Measurements from ENCODE around the gene ERCC6L2. TPM values are rescaled to one million over a fixed set of nuclear protein-coding genes. Genes with fewer than 3 reads are reported as not detected.

Gene ERCC6L2
- total RNA-seq, 3 donors from 2014 or later (not counting 1 experiment from before 2014, with no cell fraction given) = 37.1 to 45.8 (median 38.6) TPM

- Histone ChIP-seq H3K4me3 (ENCODE audit: low read length) (no peak overlapping the region), H3K27me3 (ENCODE audit: control insufficient read depth, insufficient read depth, low read length) (no peaks in the 10 kb centered on the region), H3K9me3 (ENCODE audit: control insufficient read depth, insufficient read depth, low read length) (no peaks in the 10 kb centered on the region), H3K4me1 (ENCODE audit: control insufficient read depth, insufficient read depth, low read length) (peaks cover 3% of the 10 kb centered on the region), H3K36me3 (ENCODE audit: control insufficient read depth, insufficient read depth, low read length) (no peaks in the 10 kb centered on the region), H3K27ac (ENCODE audit: low read length) (no peak overlapping the region)
- DNase-seq (no peak), ATAC-seq (no peak)
- H3K27ac Mint-ChIP-seq = no peak overlapping the region
- TF ChIP-seq CTCF (IDR thresholded peaks at IDR 0.05) = no peak
- no peaks in the 10 kb centered on the region for H3K27me3 Mint-ChIP-seq (ENCODE audit: low read depth in 2 of 2)
- no peak overlapping the region for H3K4me3 Mint-ChIP-seq
- H3K4me1 Mint-ChIP-seq = peaks cover 16 to 18% of the 10 kb centered on the region in 2 donors
- intact Hi-C loops (cut with micrococcal nuclease) = no loop called here
- 100% methylated on average over 1 of the region's 2 CpGs for WGBS (ENCODE audit: insufficient coverage)
- no peaks in the 10 kb centered on the region for H3K9me3 Mint-ChIP-seq
- H3K36me3 Mint-ChIP-seq = no peaks in the 10 kb centered on the region
These were observed 40.1 kb upstream of the ERCC6L2 start for GRCh38 chr9:95835393-95835792.

GRCh38 chr9:95836072-95836471 lies 39.4 kb upstream of the ERCC6L2 start:
- no peak overlapping the region for H3K4me3 Mint-ChIP-seq
- Histone ChIP-seq H3K27ac (ENCODE audit: low read length) (no peak overlapping the region), H3K4me1 (ENCODE audit: control insufficient read depth, insufficient read depth, low read length) (peaks cover 3% of the 10 kb centered on the region), H3K27me3 (ENCODE audit: control insufficient read depth, insufficient read depth, low read length) (no peaks in the 10 kb centered on the region), H3K4me3 (ENCODE audit: low read length) (no peak overlapping the region), H3K9me3 (ENCODE audit: control insufficient read depth, insufficient read depth, low read length) (no peaks in the 10 kb centered on the region), H3K36me3 (ENCODE audit: control insufficient read depth, insufficient read depth, low read length) (no peaks in the 10 kb centered on the region)
- no peak for TF ChIP-seq CTCF (IDR thresholded peaks at IDR 0.05)
- H3K27ac Mint-ChIP-seq = no peak overlapping the region
- ATAC-seq (no peak), DNase-seq (no peak)
- WGBS (ENCODE audit: insufficient coverage) = 100% methylated on average over 1 of the region's 1 CpG
- H3K27me3 Mint-ChIP-seq (ENCODE audit: low read depth in 2 of 2) = no peaks in the 10 kb centered on the region
- no peaks in the 10 kb centered on the region for H3K36me3 Mint-ChIP-seq
- intact Hi-C loops (cut with micrococcal nuclease) = no loop called here
- peaks cover 16 to 18% of the 10 kb centered on the region in 2 donors for H3K4me1 Mint-ChIP-seq
- no peaks in the 10 kb centered on the region for H3K9me3 Mint-ChIP-seq

- 92% methylated on average over 2 of the region's 3 CpGs for WGBS (ENCODE audit: insufficient coverage)
These were observed 36.5 kb upstream of the ERCC6L2 start for GRCh38 chr9:95839012-95839411.

More at GRCh38 chr9:95839012-95839411, 36.5 kb upstream of the ERCC6L2 start:
- DNase-seq (no peak), ATAC-seq (no peak)
- no peak for TF ChIP-seq CTCF (IDR thresholded peaks at IDR 0.05)
- H3K9me3 ChIP-seq (ENCODE audit: control insufficient read depth, insufficient read depth, low read length) = no peaks in the 10 kb centered on the region
- H3K4me3 Mint-ChIP-seq = no peak overlapping the region
- no peaks in the 10 kb centered on the region for H3K36me3 Mint-ChIP-seq
- H3K4me1 ChIP-seq (ENCODE audit: control insufficient read depth, insufficient read depth, low read length) = peaks cover 3% of the 10 kb centered on the region
- H3K4me1 Mint-ChIP-seq = peaks cover 10% of the 10 kb centered on the region in 2 donors
- H3K27me3 ChIP-seq (ENCODE audit: control insufficient read depth, insufficient read depth, low read length) = no peaks in the 10 kb centered on the region
- H3K27ac Mint-ChIP-seq = no peak overlapping the region
- no peak overlapping the region for H3K27ac ChIP-seq (ENCODE audit: low read length)
- H3K27me3 Mint-ChIP-seq (ENCODE audit: low read depth in 2 of 2) = no peaks in the 10 kb centered on the region
- no peak overlapping the region for H3K4me3 ChIP-seq (ENCODE audit: low read length)
- no peaks in the 10 kb centered on the region for H3K36me3 ChIP-seq (ENCODE audit: control insufficient read depth, insufficient read depth, low read length)
- no peaks in the 10 kb centered on the region for H3K9me3 Mint-ChIP-seq
- intact Hi-C loops (cut with micrococcal nuclease) = no loop called here
